GM10847 (cell line): ENCODE measurements around the gene SPAG6.

Source experiments
- POLR2A ChIP-seq: IDR thresholded peaks from 2 replicates; pipeline ENCODE4 v1.6.1; 2011; ENCODE audit not compliant: insufficient read length; ENCODE audit errors: extremely low read depth

SPAG6 gene

DNA sequence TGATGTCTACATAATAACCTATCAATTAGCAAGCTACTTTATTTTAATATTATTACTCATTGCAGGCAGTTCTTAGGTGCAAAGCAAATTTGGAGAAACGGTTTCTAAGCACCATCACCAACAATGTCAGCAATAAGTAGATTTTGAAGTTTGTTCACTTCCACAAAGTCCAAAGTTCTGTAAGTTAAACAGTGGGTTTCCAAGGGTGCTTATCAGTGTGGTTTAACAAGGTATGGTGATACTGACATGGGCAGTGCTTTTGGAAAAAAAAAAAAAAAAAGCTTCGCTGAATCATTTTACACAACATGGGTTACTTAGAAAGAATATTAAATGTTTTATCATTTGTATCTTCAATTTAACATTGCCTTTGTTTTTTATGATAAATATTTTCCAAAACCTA lies 101.8 kb downstream of the SPAG6 start:
- TF ChIP-seq POLR2A = no peak

DNA sequence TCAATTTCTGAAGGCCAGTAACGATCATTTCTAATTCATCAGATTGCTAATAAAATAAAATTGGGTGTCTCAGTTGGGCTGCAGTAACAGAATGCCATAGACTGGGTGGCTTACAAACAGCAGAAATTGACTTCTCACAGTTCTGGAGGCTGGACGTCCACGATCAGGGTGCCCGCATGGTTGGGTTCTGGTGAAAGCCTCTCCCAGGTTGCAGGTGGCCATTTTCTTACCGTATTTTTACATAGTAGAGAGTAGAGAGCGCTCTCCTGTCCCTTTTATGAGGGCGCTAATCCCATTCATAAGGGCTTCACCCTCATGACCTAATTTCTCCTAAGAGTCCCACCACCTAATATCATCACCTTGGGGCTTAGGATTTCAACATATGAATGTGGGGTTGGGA lies 106.0 kb downstream of the SPAG6 start:
- no peak for TF ChIP-seq POLR2A

DNA sequence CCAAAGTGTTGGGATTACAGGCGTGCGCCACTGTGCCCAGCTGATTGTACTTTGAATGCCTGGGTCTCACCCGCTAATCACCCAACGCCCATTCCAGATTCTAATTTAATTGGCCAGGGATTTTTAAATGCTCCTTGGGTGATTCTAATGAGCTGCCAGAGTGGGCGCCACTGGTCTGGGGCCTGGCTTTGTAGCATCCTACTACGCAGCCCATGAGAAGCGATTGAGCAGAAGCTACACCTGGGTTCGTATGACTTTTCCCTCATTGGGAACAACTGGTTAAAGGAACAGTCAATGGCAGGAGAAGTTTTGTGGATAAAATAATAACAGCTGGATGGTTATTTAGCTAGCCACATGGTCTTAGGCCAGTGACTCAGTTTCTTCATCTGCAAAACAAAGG lies 108.0 kb downstream of the SPAG6 start:
- no peak for TF ChIP-seq POLR2A

DNA sequence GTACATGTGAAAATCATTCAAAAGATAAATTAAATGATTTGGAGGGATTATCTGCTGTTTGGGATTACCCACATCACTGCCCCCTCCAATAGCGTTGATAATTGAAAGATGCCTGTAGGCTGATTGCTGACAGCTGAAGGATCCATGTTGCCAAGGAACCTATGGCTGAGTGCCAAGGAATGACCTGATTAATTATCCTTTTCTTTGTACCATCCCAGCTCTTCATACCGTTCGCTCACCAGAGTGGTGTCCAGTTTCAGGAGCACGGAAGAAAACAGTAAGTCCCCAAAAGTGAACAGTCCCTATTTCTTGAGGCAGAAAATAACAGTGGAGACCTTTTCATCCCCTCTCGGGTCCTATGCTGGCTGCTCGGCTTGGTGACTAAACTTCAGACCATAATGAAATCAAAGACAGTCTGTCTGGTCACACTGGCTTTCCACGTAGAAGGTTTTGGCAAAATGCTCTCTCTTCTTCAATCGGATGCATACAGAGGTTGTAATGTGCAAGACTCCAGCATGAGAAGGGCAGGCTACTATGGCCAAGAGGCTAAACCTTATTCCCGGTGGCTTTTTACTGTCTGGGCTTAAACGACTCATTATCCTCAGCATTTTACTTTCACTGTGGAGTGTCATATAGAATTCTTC lies 108.8 kb downstream of the SPAG6 start:
- TF ChIP-seq POLR2A = no peak

DNA sequence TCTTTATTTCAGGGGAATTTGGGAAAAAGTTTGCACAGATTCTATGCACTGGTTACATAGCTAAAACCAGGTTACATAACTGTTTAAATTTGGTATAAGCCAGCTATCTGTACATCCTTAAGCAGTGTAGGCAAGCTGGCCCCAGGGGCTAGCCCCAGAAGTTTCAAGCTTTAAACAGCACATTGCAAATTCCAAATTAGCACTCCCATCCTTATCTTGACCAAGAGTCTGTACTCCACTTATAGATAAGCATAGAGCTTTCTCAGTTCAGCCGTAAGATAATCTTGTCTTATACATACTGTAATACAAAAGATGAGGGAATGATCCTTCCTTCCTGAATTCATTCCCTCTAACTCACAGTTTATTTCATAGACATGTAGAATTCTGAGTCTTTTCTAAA lies 109.3 kb downstream of the SPAG6 start:
- no peak for TF ChIP-seq POLR2A

DNA sequence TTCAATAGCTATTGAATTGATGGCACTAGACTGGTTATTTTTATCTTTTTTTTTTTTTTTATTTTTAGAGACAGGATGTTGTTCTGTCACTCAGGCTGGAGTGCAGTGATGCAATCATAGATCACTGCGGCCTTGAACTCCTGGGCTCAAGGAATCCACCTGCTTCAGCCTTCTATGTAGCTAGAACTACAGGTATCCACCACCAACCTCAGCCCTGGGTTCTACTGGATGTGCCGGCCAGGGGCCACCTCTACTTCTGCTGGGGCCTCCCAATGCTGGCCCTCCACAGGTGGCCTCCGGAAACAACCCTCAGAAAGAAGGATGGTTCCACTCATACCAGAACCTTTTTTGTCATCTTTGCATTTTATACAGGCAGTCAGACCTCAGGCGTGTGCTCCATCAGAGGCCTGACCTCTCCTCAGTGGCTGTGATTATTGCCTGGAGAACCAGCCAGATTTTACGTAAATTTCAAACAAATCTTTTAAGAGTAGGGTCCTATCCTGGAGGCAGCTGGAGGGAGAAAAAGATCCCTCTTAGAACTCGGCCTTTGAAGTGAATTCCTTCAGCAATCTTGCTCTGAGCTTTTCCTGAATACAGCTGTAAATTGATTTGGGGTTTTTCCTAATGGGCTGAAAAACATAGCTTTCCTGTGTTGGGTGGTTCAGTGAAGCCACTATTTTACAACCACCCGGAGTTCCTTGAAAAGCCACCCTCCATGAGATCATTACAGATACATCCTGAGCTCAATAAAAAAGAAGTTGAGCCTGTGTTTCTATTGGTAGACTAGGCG lies 110.0 kb downstream of the SPAG6 start:
- TF ChIP-seq POLR2A = no peak

DNA sequence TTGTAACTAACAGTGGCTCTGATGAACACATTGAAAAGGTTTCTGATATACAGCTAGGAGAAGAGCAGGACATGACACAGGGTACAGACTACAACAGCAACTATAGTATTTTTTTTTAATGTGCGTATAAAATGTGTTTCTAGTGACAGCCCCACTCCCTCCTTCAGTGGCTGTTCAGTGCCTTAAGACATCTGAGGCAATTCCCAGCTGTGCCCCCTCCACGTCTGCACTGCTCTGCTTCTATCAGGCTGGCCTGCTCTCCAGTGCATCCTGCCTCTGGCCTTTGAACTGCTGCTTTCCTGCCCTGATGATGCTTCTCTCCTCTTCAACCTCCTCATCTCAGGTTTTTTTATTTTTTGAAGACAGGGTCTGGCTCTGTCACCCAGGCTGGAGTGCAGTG lies 111.2 kb downstream of the SPAG6 start:
- no peak for TF ChIP-seq POLR2A

DNA sequence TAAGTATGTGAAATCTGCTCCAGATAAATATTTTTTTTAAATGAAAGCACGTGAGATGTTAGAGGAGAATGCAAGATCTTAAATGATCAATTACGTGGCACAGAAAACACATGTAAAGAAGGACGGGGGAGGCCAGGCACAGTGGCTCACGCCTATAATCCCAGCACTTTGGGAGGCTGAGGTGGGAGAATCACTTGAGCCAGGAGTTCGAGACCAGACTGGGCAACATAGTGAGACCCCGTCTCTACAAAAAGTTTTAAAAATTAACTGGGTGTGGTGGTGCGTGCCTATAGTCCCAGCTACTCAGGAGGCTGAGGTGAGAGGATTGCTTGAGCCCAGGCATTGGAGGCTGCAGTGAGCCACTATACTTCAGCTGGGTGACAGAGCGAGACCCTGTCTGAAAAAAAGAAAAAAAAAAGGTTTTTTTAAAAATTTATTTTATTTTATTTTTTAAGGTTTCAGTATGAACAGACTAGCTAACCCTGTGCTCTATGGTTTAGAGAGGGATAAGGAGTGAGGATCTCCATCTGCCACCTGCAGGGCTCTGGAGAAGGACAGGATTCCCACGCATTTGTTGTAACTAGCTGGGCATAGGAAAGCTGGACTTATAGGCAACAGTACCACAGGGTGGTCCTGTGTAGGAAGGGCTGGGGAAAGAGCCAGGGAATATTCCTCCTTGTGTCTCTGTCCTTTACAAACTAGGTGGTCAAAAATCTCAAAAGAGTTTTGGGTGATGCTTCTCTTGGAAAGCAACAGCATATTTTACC lies 113.2 kb downstream of the SPAG6 start:
- no peak for TF ChIP-seq POLR2A

DNA sequence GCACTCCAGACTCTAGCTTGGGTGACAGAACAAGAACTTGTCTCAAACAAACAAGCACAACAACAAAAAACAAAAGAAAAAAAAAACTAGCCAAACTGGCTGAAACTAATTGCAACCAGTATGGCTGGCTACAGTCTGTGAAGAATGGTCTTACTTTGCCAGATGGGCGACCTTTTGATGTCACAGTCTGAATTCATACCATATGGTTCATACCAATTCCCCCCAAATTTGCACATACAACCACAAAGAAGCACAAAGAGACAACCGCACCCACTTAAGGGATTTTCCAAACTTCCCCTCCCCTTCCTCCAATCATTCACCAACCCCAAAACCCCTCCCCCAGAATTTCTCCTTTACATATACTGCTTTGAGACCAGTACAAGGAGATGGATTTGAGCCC lies 114.2 kb downstream of the SPAG6 start:
- TF ChIP-seq POLR2A = no peak

DNA sequence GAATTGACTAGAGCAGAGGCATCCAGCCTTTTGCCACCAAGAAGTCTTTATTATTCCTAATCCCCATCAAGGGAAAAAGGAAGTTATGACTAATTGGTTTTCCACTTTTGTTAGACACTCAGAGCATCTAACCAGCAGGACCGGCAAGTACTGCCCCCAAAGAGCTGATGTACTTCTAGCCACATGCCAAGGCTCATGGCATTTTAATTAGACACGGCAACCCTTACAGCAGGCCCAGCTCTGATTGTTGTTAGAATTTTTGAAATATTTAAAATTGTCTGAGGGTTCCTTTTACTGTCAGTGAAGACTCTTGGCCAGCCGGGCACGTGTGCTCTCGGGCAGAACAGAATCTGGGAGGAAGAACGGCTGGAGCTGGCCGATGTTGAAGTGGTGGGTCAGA lies 114.8 kb downstream of the SPAG6 start:
- no peak for TF ChIP-seq POLR2A

DNA sequence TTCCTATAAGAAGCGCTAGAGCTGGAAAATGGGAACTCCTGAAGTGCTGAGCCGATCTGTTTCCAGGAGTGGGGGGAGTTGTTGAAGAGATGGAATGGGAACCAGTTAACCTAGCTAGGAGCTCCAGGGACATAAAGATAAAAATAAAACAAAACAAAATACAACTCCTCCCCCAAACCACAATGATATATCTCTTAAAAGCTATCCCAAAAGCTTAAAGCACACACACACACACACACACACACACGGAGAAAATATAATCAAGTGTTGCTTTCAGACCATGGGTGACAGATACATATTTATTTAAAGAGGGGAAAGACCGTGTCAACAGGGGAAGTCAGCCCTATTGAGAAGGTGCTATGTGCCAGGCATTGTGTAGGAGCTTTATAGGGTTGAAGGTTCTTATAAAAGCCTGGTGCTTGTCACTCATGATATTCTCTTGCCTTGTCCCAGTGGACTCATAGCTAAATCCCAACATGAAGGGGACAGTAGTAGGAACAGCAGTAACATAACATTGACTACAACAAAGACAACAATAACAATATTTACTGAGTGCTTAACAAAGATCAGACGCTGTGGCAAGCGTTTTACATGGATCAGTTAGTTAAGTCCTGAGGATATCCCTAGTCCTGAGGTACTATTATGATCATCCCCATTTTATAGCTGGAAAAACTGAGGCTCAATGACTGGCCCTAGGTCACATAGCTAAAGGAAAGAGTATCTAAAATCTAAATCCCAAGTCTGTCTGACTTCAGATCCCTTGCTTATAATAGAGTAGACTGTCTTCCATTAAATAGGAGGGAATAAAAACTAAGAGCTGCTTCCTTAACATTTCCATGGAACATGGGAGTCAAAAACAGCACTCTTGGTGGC lies 115.5 kb downstream of the SPAG6 start:
- no peak for TF ChIP-seq POLR2A

DNA sequence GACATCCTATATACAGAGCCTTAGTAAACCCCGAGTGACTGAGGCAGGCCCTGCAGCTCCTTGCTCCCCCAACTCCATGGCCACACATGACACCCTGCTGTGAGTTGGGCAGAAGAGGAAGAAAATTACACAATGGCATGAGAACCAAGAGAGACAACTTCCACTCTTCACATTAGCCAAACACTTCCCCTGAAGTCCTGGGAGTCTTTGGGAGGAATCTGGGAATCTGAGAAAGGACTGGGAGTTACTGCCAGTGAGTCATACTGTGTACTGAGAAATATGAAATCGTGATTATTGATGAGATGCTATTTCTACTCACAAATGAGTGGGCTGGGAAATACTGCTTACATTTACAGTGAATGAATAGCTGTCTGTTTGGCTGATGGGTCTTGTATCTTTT lies 116.6 kb downstream of the SPAG6 start:
- TF ChIP-seq POLR2A = no peak

DNA sequence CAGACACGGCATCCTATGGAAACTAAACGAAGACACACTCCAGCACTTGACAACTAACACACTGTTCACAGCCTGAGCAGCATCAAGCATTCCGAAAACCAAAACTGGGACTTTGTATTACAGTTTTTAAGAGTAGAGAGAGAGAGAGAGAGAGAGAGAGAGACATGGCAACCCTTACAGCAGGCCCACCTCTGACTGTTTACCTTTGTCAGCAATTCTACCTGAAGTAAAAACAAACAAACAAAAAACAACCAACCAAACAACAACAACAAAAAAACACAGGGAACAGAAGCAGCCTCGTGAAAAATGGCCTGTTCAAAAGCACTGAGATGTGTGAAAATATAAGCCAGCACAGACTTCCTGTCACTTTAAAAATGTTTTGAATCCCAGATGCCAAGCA lies 118.0 kb downstream of the SPAG6 start:
- no peak for TF ChIP-seq POLR2A

DNA sequence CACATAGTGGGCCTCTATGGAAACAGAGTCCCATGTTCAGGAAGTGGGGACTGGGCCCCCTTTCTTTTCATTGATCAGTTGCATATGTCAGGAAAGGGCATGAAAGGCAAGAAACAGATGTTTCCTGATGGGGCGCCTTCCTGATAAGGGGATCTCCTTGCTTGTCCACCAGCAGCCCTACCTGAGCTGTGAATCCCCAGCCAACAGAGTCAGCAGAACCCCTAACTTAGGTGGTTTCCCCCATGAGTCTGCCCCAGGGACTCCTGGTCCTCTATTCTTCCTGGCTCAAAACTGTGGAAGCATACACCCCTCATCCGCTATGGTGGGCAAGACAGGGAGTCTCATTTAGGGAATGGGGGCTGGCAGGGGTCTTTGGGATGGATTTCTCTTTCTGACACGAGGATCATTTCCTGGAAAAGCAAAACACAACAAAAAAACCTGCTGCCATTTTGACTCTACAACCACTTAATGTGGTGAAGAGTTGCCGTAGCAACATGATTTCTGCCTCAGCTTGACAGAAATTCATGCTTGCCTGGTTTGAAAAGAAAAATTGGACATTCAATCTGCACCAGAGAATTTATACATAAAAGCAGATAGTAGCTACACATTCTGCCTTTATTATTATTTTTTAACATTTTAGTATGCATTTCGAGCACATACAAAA lies 119.8 kb downstream of the SPAG6 start:
- no peak for TF ChIP-seq POLR2A
